ENCODE measurements around the gene RAP1GAP2.

DNA sequence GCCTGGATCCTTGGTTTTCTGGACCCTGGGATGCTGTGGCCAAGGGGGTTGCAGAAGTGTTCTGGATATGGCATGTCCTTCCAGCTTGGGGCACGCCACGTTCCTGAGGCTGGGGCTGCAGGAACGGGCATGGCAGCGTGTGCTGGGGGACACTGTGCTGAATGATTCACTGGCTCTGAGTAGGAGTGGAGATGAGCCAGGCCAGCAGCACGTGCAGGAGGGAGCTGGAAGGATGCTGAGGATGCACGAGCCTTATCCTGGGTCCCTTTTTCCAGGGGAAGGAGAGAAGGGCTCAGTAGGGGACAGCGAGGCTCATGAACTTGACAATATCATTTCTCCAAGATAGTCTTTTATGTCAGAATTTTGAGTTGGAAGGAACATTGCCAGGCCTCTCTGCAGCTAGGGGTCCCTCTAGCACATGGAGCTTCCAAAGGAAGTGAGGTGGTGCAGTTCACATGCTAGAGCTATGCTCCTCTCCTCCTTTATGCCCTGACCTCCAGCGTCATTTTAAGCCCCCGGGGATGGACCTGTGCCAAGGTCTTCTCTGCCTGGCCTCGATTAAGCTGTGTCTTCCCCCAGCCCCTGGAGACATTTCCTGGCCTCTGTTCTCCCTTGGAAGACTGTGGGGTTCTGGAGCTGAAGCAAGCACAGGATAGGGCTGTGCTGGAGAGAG is 141.2 kb downstream of the RAP1GAP2 start:
- TF ChIP-seq, protein P1, sequence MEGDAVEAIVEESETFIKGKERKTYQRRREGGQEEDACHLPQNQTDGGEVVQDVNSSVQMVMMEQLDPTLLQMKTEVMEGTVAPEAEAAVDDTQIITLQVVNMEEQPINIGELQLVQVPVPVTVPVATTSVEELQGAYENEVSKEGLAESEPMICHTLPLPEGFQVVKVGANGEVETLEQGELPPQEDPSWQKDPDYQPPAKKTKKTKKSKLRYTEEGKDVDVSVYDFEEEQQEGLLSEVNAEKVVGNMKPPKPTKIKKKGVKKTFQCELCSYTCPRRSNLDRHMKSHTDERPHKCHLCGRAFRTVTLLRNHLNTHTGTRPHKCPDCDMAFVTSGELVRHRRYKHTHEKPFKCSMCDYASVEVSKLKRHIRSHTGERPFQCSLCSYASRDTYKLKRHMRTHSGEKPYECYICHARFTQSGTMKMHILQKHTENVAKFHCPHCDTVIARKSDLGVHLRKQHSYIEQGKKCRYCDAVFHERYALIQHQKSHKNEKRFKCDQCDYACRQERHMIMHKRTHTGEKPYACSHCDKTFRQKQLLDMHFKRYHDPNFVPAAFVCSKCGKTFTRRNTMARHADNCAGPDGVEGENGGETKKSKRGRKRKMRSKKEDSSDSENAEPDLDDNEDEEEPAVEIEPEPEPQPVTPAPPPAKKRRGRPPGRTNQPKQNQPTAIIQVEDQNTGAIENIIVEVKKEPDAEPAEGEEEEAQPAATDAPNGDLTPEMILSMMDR (IDR thresholded peaks at IDR 0.05) = no peak
- no peak for TF ChIP-seq POLR2A (IDR thresholded peaks at IDR 0.05)

All from Peyer's patch (tissue), 4 donors.